ENCODE data around the gene WNT9A. TPM values are rescaled to one million over a fixed set of nuclear protein-coding genes. Genes with fewer than 3 reads are reported as not detected.

The WNT9A gene
- total and polyA plus RNA-seq, 2 donors from 2014 or later = 0.58 to 3.1 TPM

- Histone ChIP-seq H3K36me3 (ENCODE audit: control insufficient read depth in 2 of 3, insufficient read depth in 3 of 3, low read length in 3 of 3) (no peaks in the 10 kb centered on the region), H3K27ac (ENCODE audit: low read depth in 2 of 2, low read length in 2 of 2) (no peak overlapping the region), H3K9me3 (ENCODE audit: control insufficient read depth in 2 of 3, insufficient read depth in 1 of 3, low read length in 3 of 3) (no peaks in the 10 kb centered on the region), H3K27me3 (ENCODE audit: control insufficient read depth, insufficient read depth, low read length) (no peaks in the 10 kb centered on the region), H3K4me3 (ENCODE audit: low read length in 3 of 3) (no peak overlapping the region), H3K9ac (ENCODE audit: low read length in 3 of 3) (no peak overlapping the region), H3K4me1 (ENCODE audit: control insufficient read depth in 2 of 3, insufficient read depth in 2 of 3, low read depth in 1 of 3, low read length in 3 of 3) (peaks cover 0 to 6% (median 6%) of the 10 kb centered on the region in 3 donors)
- TF ChIP-seq CTCF (IDR thresholded peaks at IDR 0.05; ENCODE audit: borderline replicate concordance, extremely low read depth, insufficient read depth) = no peak
- intact Hi-C loops (cut with DNase I) = loop anchor here (10.0 kb wide), 1 partner anchor 177 kb away; no protein-coding TSS in a partner anchor
- FAIRE-seq = no peak
- peak in 4 of 5 donors; percentile 40 to 72 (median 60) for DNase-seq
These were observed 5.6 kb downstream of the WNT9A start for GRCh38 chr1:227942021-227942715.

GRCh38 chr1:227941509-227942020, 6.2 kb downstream of the WNT9A start:
- Histone ChIP-seq H3K27me3 (ENCODE audit: control insufficient read depth, insufficient read depth, low read length) (no peaks in the 10 kb centered on the region), H3K9me3 (ENCODE audit: control insufficient read depth in 2 of 3, insufficient read depth in 1 of 3, low read length in 3 of 3) (no peaks in the 10 kb centered on the region), H3K36me3 (ENCODE audit: control insufficient read depth in 2 of 3, insufficient read depth in 3 of 3, low read length in 3 of 3) (no peaks in the 10 kb centered on the region), H3K4me1 (ENCODE audit: control insufficient read depth in 2 of 3, insufficient read depth in 2 of 3, low read depth in 1 of 3, low read length in 3 of 3) (peaks cover 0 to 6% (median 6%) of the 10 kb centered on the region in 3 donors), H3K9ac (ENCODE audit: low read length in 3 of 3) (no peak overlapping the region), H3K27ac (ENCODE audit: low read depth in 2 of 2, low read length in 2 of 2) (no peak overlapping the region), H3K4me3 (ENCODE audit: low read length in 3 of 3) (no peak overlapping the region)
- FAIRE-seq (no peak), DNase-seq (peak in 4 of 5 donors; percentile 32 to 77 (median 44))
- TF ChIP-seq CTCF (IDR thresholded peaks at IDR 0.05; ENCODE audit: borderline replicate concordance, extremely low read depth, insufficient read depth) = no peak
- intact Hi-C loops (cut with DNase I) = loop anchor here (10.0 kb wide), 1 partner anchor 177 kb away; no protein-coding TSS in a partner anchor

- no peak overlapping the region for H3K27ac ChIP-seq (ENCODE audit: low read depth in 2 of 2, low read length in 2 of 2)
- H3K27me3 ChIP-seq (ENCODE audit: control insufficient read depth, insufficient read depth, low read length) = no peaks in the 10 kb centered on the region
- no peak for FAIRE-seq
- intact Hi-C loops (cut with DNase I) = loop anchor here (10.0 kb wide), 1 partner anchor 176 kb away; no protein-coding TSS in a partner anchor
- TF ChIP-seq CTCF (IDR thresholded peaks at IDR 0.05; ENCODE audit: borderline replicate concordance, extremely low read depth, insufficient read depth) = no peak
- H3K4me1 ChIP-seq (ENCODE audit: control insufficient read depth in 2 of 3, insufficient read depth in 2 of 3, low read depth in 1 of 3, low read length in 3 of 3) = peaks cover 0 to 1% (median under 1%) of the 10 kb centered on the region in 3 donors
- no peaks in the 10 kb centered on the region for H3K9me3 ChIP-seq (ENCODE audit: control insufficient read depth in 2 of 3, insufficient read depth in 1 of 3, low read length in 3 of 3)
- no peaks in the 10 kb centered on the region for H3K36me3 ChIP-seq (ENCODE audit: control insufficient read depth in 2 of 3, insufficient read depth in 3 of 3, low read length in 3 of 3)
- no peak overlapping the region for H3K9ac ChIP-seq (ENCODE audit: low read length in 3 of 3)
- H3K4me3 ChIP-seq (ENCODE audit: low read length in 3 of 3) = no peak overlapping the region
- peak in 2 of 5 donors; percentile 53 to 68 for DNase-seq
These were observed 6.9 kb downstream of the WNT9A start for GRCh38 chr1:227940791-227941241.

Data from kidney (tissue), 14 donors.